IMR-90 (cell line): ENCODE results near the gene CNDP2.

Source experiments
- BHLHE40 ChIP-seq: fragments of 150-350 bp; IDR thresholded peaks from 2 replicates; pipeline ENCODE4 v1.6.1; 2016; ENCODE audit warnings: mild to moderate bottlenecking, low read depth, low read length
- CEBPB ChIP-seq: IDR thresholded peaks from 2 replicates; pipeline ENCODE4 v1.6.1; 2012; ENCODE audit warnings: low read depth, low read length, improper control_type of control experiment
- CHD1 ChIP-seq: IDR thresholded peaks from 2 replicates; pipeline ENCODE4 v1.6.1; 2012; ENCODE audit warnings: low read depth, low read length, improper control_type of control experiment
- CTCF ChIP-seq: conservative IDR thresholded peaks from 2 replicates; pipeline ENCODE4 v1.5.1; 2012; ENCODE audit warnings: mild to moderate bottlenecking, low read depth, low read length, improper control_type of control experiment
- ELK1 ChIP-seq: fragments of 150-350 bp; IDR thresholded peaks from 2 replicates; pipeline ENCODE4 v1.6.1; 2016; ENCODE audit warnings: low read depth, mild to moderate bottlenecking, low read length, moderate library complexity, borderline replicate concordance
- FOS ChIP-seq: fragments of 150-350 bp; IDR thresholded peaks from 2 replicates; pipeline ENCODE4 v1.6.1; 2016; ENCODE audit warnings: low read depth, low read length
- MAFK ChIP-seq: IDR thresholded peaks from 2 replicates; pipeline ENCODE4 v1.6.1; 2012; ENCODE audit warnings: low read depth, low read length, improper control_type of control experiment
- MAZ ChIP-seq: IDR thresholded peaks from 2 replicates; pipeline ENCODE4 v1.6.1; 2012; ENCODE audit warnings: low read depth, mild to moderate bottlenecking, low read length, improper control_type of control experiment, moderate library complexity, borderline replicate concordance
- MXI1 ChIP-seq: IDR thresholded peaks from 2 replicates; pipeline ENCODE4 v1.6.1; 2012; ENCODE audit warnings: low read depth, mild to moderate bottlenecking, low read length, moderate library complexity, borderline replicate concordance
- POLR2A ChIP-seq: IDR thresholded peaks from 2 replicates; pipeline ENCODE4 v1.6.1; 2012; ENCODE audit warnings: mild to moderate bottlenecking, low read depth, low read length
- RAD21 ChIP-seq: IDR thresholded peaks from 2 replicates; pipeline ENCODE4 v1.6.1; 2012; ENCODE audit warnings: low read length, improper control_type of control experiment
- RCOR1 ChIP-seq: IDR thresholded peaks from 2 replicates; pipeline ENCODE4 v1.6.1; 2012; ENCODE audit warnings: mild to moderate bottlenecking, low read length, improper control_type of control experiment; ENCODE audit not compliant: insufficient replicate concordance
- USF2 ChIP-seq: fragments of 150-350 bp; IDR thresholded peaks from 2 replicates; pipeline ENCODE4 v1.6.1; 2017; ENCODE audit warnings: mild to moderate bottlenecking, antibody characterized with exemption, low read length, low read depth

- TF ChIP-seq CTCF (no peak), FOS (no peak), POLR2A (no peak), MAFK (peak; percentile 61), CHD1 (no peak), USF2 (no peak), ELK1 (no peak), RAD21 (no peak), RCOR1 (no peak), CEBPB (no peak), BHLHE40 (no peak), MAZ (no peak), MXI1 (no peak)
Measured at GRCh38 chr18:74508821-74509225, 12.7 kb downstream of the CNDP2 start.
